CD14-positive monocyte (primary cell): ENCODE data around the gene SIRPA. TPM values are rescaled to one million over a fixed set of nuclear protein-coding genes. Genes with fewer than 3 reads are reported as not detected.
A peak's percentile ranks its signal among the peaks of the same experiment; 100 is the strongest.

Experiments used
- DNase-seq, 3 donors: peaks; one replicate each; pipeline ENCODE4 v3.0.0-alpha.2; 2011 to 2022
- H2AFZ ChIP-seq: 2 replicates; pipeline ENCODE4 v1.6.0; 2012; ENCODE audit warnings: mild to moderate bottlenecking, low read depth, low read length, inconsistent platforms; ENCODE audit not compliant: insufficient read depth, poor library complexity, severe bottlenecking
- H3K27ac ChIP-seq, 2 donors: 1 replicate in 1 of 2; 2 replicates in 1 of 2; pipeline ENCODE4 v1.5.1; 2012 to 2013; ENCODE audit warnings: low read length in 2 of 2, control low read depth in 1 of 2, inconsistent platforms in 1 of 2, low read depth in 1 of 2, mild to moderate bottlenecking in 1 of 2
- H3K27me3 ChIP-seq, 2 donors: one replicate each; pipeline versions ENCODE4 v1.6.0 to v1.6.1; 2011 to 2013; ENCODE audit warnings: low read length in 2 of 2; ENCODE audit not compliant: control insufficient read depth in 2 of 2, insufficient read depth in 2 of 2
- H3K36me3 ChIP-seq, 2 donors: replicated peaks in 1 of 2; 1 replicate in 1 of 2; 2 replicates in 1 of 2; pipeline versions ENCODE4 v1.5.1 to v1.6.1; 2012 to 2013; ENCODE audit warnings: low read length in 2 of 2, control low read depth in 1 of 2, inconsistent platforms in 1 of 2, mild to moderate bottlenecking in 1 of 2; ENCODE audit not compliant: insufficient read depth in 2 of 2, control insufficient read depth in 1 of 2
- H3K4me1 ChIP-seq, 2 donors: 1 replicate in 1 of 2; 2 replicates in 1 of 2; pipeline versions ENCODE4 v1.5.1 to v1.6.1; 2012 to 2013; ENCODE audit warnings: low read length in 2 of 2, control low read depth in 1 of 2, inconsistent platforms in 1 of 2, mild to moderate bottlenecking in 1 of 2, moderate library complexity in 1 of 2; ENCODE audit not compliant: insufficient read depth in 2 of 2, control insufficient read depth in 1 of 2
- H3K4me2 ChIP-seq: replicated peaks from 2 replicates; pipeline ENCODE3; 2012; ENCODE audit warnings: low read length, moderate library complexity, mild to moderate bottlenecking; ENCODE audit not compliant: poor library complexity, severe bottlenecking; ENCODE audit errors: extremely low read depth
- H3K4me3 ChIP-seq, 3 experiments: fragments of 200-600 bp in 1 of 3; sonication (generic) in 1 of 3; replicated peaks in 1 of 3; 1 replicate in 2 of 3; 2 replicates in 1 of 3; pipeline ENCODE4 v1.5.1; 2011 to 2013; ENCODE audit warnings: low read length in 3 of 3, mild to moderate bottlenecking in 3 of 3, control low read depth in 2 of 3, low read depth in 2 of 3, inconsistent platforms in 1 of 3, moderate library complexity in 1 of 3
- H3K79me2 ChIP-seq: 2 replicates; pipeline ENCODE4 v1.6.0; 2012; ENCODE audit warnings: mild to moderate bottlenecking, control low read depth, inconsistent platforms, low read length, moderate library complexity; ENCODE audit not compliant: insufficient read depth
- H3K9ac ChIP-seq: 2 replicates; pipeline ENCODE4 v1.6.0; 2017; ENCODE audit warnings: low read length, mild to moderate bottlenecking; ENCODE audit not compliant: insufficient read depth, poor library complexity, severe bottlenecking
- H3K9me3 ChIP-seq, 2 donors: replicated peaks in 1 of 2; 1 replicate in 1 of 2; 2 replicates in 1 of 2; pipeline versions ENCODE4 v1.5.1 to v1.6.1; 2012 to 2013; ENCODE audit warnings: low read length in 2 of 2, control low read depth in 1 of 2; ENCODE audit not compliant: control insufficient read depth in 1 of 2, insufficient read depth in 1 of 2
- H4K20me1 ChIP-seq: 2 replicates; pipeline ENCODE4 v1.6.0; 2012; ENCODE audit warnings: mild to moderate bottlenecking, low read length, control low read depth, moderate library complexity; ENCODE audit not compliant: insufficient read depth
- H3K27ac Mint-ChIP-seq, 7 donors: one replicate each; pipeline ENCODE4 v1.8.0; 2020; ENCODE audit warnings: mild to moderate bottlenecking in 7 of 7, mixed read lengths in 7 of 7, moderate library complexity in 6 of 7, inconsistent platforms in 2 of 7
- H3K27me3 Mint-ChIP-seq, 3 donors: one replicate each; pipeline ENCODE4 v1.8.0; 2021 to 2022; ENCODE audit warnings: low read depth in 3 of 3, mild to moderate bottlenecking in 3 of 3, mixed read lengths in 3 of 3, moderate library complexity in 3 of 3, inconsistent platforms in 1 of 3
- H3K36me3 Mint-ChIP-seq, 2 donors: one replicate each; pipeline ENCODE4 v1.8.0; 2020; ENCODE audit warnings: mixed read lengths in 2 of 2, inconsistent platforms in 1 of 2, mild to moderate bottlenecking in 1 of 2
- H3K4me1 Mint-ChIP-seq: one replicate; pipeline ENCODE4 v1.8.0; 2020; ENCODE audit warnings: mild to moderate bottlenecking, mixed read lengths
- H3K4me3 Mint-ChIP-seq, 2 donors: one replicate each; pipeline ENCODE4 v1.8.0; 2020; ENCODE audit warnings: mild to moderate bottlenecking in 2 of 2, mixed read lengths in 2 of 2, moderate library complexity in 1 of 2
- H3K9me3 Mint-ChIP-seq, 7 donors: one replicate each; pipeline ENCODE4 v1.8.0; 2020 to 2022; ENCODE audit warnings: mixed read lengths in 7 of 7, mild to moderate bottlenecking in 6 of 7, moderate library complexity in 6 of 7, inconsistent platforms in 2 of 7
- CTCF ChIP-seq: fragments of 200-600 bp; IDR thresholded peaks from one replicate; pipeline ENCODE4 v1.8.0; 2022; ENCODE audit warnings: antibody characterized with exemption, mild to moderate bottlenecking
- WGBS: methylation state at CpG from one replicate; pipeline ENCODE4 v1.1.5; 2013; ENCODE audit warnings: missing lambda C conversion rate; ENCODE audit not compliant: insufficient coverage; 5-methylcytosine and 5-hydroxymethylcytosine counted together
- intact Hi-C, 2 donors: fragments of 100-400 bp; cut with micrococcal nuclease; formaldehyde crosslinking; loops; one replicate each; pipeline versions ENCODE4 v1.15.0 to v1.15.1; 2023
- polyA plus RNA-seq, 3 donors: library from polyadenylated mRNA; depleted of rRNA in 1 of 3; unstranded in 2 of 3; stranded (reverse) in 1 of 3; fragments of 300-500 nt in 2 of 3; fragments of >200 nt in 1 of 3; fragmentation: Illumina TruSeq in 2 of 3; gene quantifications; 1 replicate in 2 of 3; 2 replicates in 1 of 3; pipeline ENCODE4 v1.2.3, GENCODE V29; 2012 to 2021

The SIRPA gene
- polyA plus RNA-seq, 3 donors: 28.4 to 126 (median 58.3) TPM

- Mint-ChIP-seq H3K36me3 (no peaks in the 10 kb centered on the region), H3K27ac (peak overlapping the region in 5 of 7 donors; percentile 55 to 93 (median 76)), H3K4me3 (no peak overlapping the region), H3K9me3 (peaks cover 0 to 3% (median 0%) of the 10 kb centered on the region in 7 donors), H3K27me3 (peaks cover 1 to 3% (median 1%) of the 10 kb centered on the region in 3 donors), H3K4me1 (peaks cover 76% of the 10 kb centered on the region)
- Histone ChIP-seq H3K9me3 (no peaks in the 10 kb centered on the region), H3K4me2 (no peak overlapping the region), H4K20me1 (no peaks in the 10 kb centered on the region), H3K4me3 (no peak overlapping the region), H3K36me3 (no peaks in the 10 kb centered on the region), H3K4me1 (peaks cover 82 to 92% of the 10 kb centered on the region in 2 donors), H3K79me2 (no peaks in the 10 kb centered on the region), H3K27me3 (no peaks in the 10 kb centered on the region), H3K27ac (peak overlapping the region in 1 of 2 donors; percentile 66), H2AFZ (no peak overlapping the region), H3K9ac (no peak overlapping the region)
- TF ChIP-seq CTCF: no peak
- DNase-seq: no peak
- WGBS: 100% methylated on average over 4 of the region's 11 CpGs
- intact Hi-C loops: no loop called here
Measured at GRCh38 chr20:1951436-1952115, 56.4 kb downstream of the SIRPA start.

DNA sequence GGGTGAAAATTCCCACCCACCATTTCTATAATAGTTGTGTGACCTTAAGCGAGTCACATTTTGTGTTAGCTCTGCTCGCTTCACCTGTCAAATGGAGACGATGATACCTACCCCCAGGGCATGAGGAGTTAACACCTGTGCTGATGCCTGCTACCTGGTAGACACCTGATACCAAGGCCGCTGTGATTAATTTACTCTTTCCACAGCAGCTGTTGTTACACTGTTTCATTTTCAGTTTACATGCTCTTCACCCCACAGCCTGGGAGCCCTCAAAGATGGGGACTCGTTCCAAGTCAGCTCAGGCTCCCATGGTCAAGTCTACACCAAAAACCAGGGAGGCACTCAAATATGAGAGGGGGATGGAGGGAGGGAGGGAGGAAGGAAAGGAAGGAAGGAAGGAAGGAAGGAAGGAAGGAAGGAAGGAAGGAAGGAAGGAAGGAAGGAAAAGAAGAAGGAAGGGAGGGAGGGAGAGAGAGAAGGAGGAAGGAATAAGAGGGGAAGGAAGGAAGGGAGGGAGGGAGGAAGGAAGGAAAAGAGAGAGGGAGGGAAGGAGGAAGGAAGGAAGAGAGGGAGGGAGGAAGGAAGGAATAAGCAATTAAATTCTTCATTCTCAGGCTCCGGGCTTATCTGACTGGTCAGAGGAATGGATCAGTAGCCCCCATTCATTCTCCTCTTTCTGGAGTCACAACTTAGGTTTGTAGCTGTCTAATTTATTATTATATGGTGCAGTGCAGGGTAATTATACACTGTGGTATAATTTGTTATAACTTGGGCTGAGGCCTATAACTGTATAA is 57.7 kb downstream of the SIRPA start:
- Histone ChIP-seq H3K27me3 (no peaks in the 10 kb centered on the region), H3K4me3 (no peak overlapping the region), H3K27ac (peak overlapping the region; percentile 10 to 66), H3K79me2 (no peaks in the 10 kb centered on the region), H3K9ac (no peak overlapping the region), H4K20me1 (no peaks in the 10 kb centered on the region), H3K9me3 (no peaks in the 10 kb centered on the region), H2AFZ (no peak overlapping the region), H3K4me1 (peaks cover 68 to 80% of the 10 kb centered on the region in 2 donors), H3K4me2 (no peak overlapping the region), H3K36me3 (no peaks in the 10 kb centered on the region)
- 87% methylated on average over 4 of the region's 6 CpGs for WGBS
- intact Hi-C loops: no loop called here
- H3K27ac Mint-ChIP-seq: peak overlapping the region; percentile 50 to 93 (median 83)
- peaks cover 63% of the 10 kb centered on the region for H3K4me1 Mint-ChIP-seq
- H3K36me3 Mint-ChIP-seq: no peaks in the 10 kb centered on the region
- no peak for DNase-seq
- H3K9me3 Mint-ChIP-seq: peaks cover 0 to 3% (median 0%) of the 10 kb centered on the region in 7 donors
- no peak for TF ChIP-seq CTCF
- peaks cover 1 to 3% (median 1%) of the 10 kb centered on the region in 3 donors for H3K27me3 Mint-ChIP-seq
- no peak overlapping the region for H3K4me3 Mint-ChIP-seq
